ENCODE data around the gene PKN3. TPM values are rescaled to one million over a fixed set of nuclear protein-coding genes. Genes with fewer than 3 reads are reported as not detected.

The PKN3 gene
- total and polyA plus RNA-seq, 2 of the 13 experiments (the other 11 are each of a cell fraction or from before 2014, with no cell fraction given), result 10.5 to 13.2 TPM

DNA sequence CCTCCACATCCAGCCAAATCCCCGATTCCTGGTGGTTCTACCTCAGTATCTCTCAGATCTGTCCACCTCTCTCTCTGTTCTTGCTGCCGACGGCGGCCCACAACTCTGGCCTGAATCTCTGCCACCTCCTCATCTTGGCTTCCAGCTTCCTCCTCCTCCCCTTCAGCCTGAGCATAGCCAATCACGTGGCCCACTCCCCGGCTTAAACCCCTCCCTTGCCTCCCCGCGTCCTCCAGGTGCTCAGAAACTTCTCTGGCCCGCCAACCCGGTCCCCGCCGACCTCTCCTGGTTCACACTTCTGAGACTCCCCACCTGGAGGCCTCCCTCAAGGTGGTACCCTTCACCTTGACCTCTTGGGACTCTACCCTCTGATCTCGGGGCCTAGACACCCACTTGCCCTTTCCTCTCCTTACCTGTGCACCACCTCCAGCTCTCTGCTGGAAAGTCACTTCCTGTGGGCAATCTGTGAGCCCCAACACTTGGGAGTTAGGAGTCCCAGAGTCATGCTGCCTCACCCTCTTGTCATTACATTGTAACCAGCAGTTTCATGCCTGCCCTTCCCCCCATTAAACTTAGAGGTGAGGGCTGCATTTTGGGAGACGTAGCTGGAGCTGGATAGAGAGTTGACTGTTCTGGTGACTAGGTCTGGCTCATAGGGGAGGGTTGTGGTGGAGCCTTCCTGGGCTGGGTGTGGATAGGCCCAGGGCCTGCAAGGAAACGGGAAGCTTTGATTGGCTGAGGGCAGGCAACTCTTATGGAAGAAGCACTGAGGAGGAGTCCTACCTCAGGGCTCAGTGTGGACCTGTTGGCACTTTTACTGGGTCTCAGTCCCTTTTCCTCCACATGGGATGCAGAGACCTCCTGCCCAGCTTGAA, 17.7 kb upstream of the PKN3 start (continued):
- TF ChIP-seq, protein P1, sequence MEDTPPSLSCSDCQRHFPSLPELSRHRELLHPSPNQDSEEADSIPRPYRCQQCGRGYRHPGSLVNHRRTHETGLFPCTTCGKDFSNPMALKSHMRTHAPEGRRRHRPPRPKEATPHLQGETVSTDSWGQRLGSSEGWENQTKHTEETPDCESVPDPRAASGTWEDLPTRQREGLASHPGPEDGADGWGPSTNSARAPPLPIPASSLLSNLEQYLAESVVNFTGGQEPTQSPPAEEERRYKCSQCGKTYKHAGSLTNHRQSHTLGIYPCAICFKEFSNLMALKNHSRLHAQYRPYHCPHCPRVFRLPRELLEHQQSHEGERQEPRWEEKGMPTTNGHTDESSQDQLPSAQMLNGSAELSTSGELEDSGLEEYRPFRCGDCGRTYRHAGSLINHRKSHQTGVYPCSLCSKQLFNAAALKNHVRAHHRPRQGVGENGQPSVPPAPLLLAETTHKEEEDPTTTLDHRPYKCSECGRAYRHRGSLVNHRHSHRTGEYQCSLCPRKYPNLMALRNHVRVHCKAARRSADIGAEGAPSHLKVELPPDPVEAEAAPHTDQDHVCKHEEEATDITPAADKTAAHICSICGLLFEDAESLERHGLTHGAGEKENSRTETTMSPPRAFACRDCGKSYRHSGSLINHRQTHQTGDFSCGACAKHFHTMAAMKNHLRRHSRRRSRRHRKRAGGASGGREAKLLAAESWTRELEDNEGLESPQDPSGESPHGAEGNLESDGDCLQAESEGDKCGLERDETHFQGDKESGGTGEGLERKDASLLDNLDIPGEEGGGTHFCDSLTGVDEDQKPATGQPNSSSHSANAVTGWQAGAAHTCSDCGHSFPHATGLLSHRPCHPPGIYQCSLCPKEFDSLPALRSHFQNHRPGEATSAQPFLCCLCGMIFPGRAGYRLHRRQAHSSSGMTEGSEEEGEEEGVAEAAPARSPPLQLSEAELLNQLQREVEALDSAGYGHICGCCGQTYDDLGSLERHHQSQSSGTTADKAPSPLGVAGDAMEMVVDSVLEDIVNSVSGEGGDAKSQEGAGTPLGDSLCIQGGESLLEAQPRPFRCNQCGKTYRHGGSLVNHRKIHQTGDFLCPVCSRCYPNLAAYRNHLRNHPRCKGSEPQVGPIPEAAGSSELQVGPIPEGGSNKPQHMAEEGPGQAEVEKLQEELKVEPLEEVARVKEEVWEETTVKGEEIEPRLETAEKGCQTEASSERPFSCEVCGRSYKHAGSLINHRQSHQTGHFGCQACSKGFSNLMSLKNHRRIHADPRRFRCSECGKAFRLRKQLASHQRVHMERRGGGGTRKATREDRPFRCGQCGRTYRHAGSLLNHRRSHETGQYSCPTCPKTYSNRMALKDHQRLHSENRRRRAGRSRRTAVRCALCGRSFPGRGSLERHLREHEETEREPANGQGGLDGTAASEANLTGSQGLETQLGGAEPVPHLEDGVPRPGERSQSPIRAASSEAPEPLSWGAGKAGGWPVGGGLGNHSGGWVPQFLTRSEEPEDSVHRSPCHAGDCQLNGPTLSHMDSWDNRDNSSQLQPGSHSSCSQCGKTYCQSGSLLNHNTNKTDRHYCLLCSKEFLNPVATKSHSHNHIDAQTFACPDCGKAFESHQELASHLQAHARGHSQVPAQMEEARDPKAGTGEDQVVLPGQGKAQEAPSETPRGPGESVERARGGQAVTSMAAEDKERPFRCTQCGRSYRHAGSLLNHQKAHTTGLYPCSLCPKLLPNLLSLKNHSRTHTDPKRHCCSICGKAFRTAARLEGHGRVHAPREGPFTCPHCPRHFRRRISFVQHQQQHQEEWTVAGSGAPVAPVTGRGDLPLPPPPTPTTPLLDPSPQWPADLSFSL (CRISPR knock-in tag; IDR thresholded peaks at IDR 0.05), result no peak
- TF ChIP-seq, protein P2, sequence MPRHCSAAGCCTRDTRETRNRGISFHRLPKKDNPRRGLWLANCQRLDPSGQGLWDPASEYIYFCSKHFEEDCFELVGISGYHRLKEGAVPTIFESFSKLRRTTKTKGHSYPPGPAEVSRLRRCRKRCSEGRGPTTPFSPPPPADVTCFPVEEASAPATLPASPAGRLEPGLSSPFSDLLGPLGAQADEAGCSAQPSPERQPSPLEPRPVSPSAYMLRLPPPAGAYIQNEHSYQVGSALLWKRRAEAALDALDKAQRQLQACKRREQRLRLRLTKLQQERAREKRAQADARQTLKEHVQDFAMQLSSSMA (CRISPR knock-in tag; IDR thresholded peaks at IDR 0.05), result no peak; the same call in 1 of the 2 replicates
- no peak for TF ChIP-seq SMAD1 (CRISPR knock-in tag; IDR thresholded peaks at IDR 0.05; ENCODE audit: borderline replicate concordance, low read depth)
- TF ChIP-seq ZNF703 (CRISPR knock-in tag; IDR thresholded peaks at IDR 0.05; ENCODE audit: borderline replicate concordance), result no peak
- TF ChIP-seq SYNCRIP (IDR thresholded peaks at IDR 0.05; ENCODE audit: insufficient read depth, low read depth, low read length), result no peak
- TF ChIP-seq, protein P3, sequence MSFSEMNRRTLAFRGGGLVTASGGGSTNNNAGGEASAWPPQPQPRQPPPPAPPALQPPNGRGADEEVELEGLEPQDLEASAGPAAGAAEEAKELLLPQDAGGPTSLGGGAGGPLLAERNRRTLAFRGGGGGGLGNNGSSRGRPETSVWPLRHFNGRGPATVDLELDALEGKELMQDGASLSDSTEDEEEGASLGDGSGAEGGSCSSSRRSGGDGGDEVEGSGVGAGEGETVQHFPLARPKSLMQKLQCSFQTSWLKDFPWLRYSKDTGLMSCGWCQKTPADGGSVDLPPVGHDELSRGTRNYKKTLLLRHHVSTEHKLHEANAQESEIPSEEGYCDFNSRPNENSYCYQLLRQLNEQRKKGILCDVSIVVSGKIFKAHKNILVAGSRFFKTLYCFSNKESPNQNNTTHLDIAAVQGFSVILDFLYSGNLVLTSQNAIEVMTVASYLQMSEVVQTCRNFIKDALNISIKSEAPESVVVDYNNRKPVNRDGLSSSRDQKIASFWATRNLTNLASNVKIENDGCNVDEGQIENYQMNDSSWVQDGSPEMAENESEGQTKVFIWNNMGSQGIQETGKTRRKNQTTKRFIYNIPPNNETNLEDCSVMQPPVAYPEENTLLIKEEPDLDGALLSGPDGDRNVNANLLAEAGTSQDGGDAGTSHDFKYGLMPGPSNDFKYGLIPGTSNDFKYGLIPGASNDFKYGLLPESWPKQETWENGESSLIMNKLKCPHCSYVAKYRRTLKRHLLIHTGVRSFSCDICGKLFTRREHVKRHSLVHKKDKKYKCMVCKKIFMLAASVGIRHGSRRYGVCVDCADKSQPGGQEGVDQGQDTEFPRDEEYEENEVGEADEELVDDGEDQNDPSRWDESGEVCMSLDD (CRISPR knock-in tag; IDR thresholded peaks at IDR 0.05; ENCODE audit: borderline replicate concordance), result no peak
- no peak for TF ChIP-seq BCLAF1 (IDR thresholded peaks at IDR 0.05)
